Fibroblast of pulmonary artery (primary cell): ENCODE results near the gene RBAK.
A peak's percentile ranks its signal among the peaks of the same experiment; 100 is the strongest.
"Not testable (repeated sequence)": the region's sequence is repeated elsewhere in the genome, so short reads cannot be mapped to it uniquely, and the experiment has no call there.

ENCODE experiments used
- DNase-seq: peaks from one replicate; pipeline ENCODE4 v3.0.0-alpha.2; 2010; ENCODE audit warnings: low read depth
- H3K4me3 ChIP-seq: replicated peaks from 2 replicates; pipeline ENCODE4 v1.5.1; 2011; ENCODE audit warnings: low read depth, mild to moderate bottlenecking, control low read depth, low read length, moderate library complexity
- CTCF ChIP-seq: IDR thresholded peaks from 2 replicates; pipeline ENCODE4 v1.5.1; 2011; ENCODE audit warnings: mild to moderate bottlenecking, control low read depth, low read length, inconsistent platforms; ENCODE audit errors: missing control alignments

RBAK gene

GRCh38 chr7:5063698-5064097 is 18.0 kb downstream of the RBAK start:
- no peak for DNase-seq
- no peak for TF ChIP-seq CTCF
- no peak overlapping the region for H3K4me3 ChIP-seq

GRCh38 chr7:5064391-5065106 is 18.9 kb downstream of the RBAK start:
- H3K4me3 ChIP-seq = no peak overlapping the region
- TF ChIP-seq CTCF = no peak
- DNase-seq = peak; percentile 33

- no peak for TF ChIP-seq CTCF
- no peak overlapping the region for H3K4me3 ChIP-seq
- DNase-seq = no peak
Observed at GRCh38 chr7:5065107-5065407, 19.4 kb downstream of the RBAK start.

- no peak for DNase-seq
- no peak for TF ChIP-seq CTCF
- H3K4me3 ChIP-seq = no peak overlapping the region
Observed at GRCh38 chr7:5068521-5068920, 22.9 kb downstream of the RBAK start.

- DNase-seq = no peak
- no peak for TF ChIP-seq CTCF
- H3K4me3 ChIP-seq = no peak overlapping the region
Observed at GRCh38 chr7:5070206-5070605, 24.5 kb downstream of the RBAK start.

GRCh38 chr7:5075187-5075586 is 29.5 kb downstream of the RBAK start:
- not testable (repeated sequence) for DNase-seq, H3K4me3 ChIP-seq

- H3K4me3 ChIP-seq = no peak overlapping the region
- no peak for DNase-seq
- no peak for TF ChIP-seq CTCF
Observed at GRCh38 chr7:5077740-5078139, 32.1 kb downstream of the RBAK start.
